ENCODE data around the gene KCNQ1OT1.

DNA sequence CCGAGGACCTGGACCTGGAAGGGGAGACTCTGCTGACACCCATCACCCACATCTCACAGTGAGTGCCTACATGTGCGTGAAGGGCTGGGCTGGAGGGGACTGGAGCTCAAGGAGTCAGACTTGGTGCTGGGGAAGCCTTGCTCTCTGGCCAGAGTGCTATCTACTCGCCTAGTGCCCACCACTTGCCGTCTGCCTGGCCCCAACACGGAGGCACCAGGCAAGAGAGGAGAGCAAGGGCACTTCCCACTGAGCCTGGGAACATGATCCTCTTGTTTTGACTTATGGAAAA is 37.8 kb downstream of the KCNQ1OT1 start:
- TF ChIP-seq CTCF (IDR thresholded peaks at IDR 0.05): no peak
- TF ChIP-seq EZH2phosphoT487 (IDR thresholded peaks at IDR 0.05): no peak
